OCI-LY1 (cell line): ENCODE measurements around the gene RPS14.

Experiments used
- H2AFZ ChIP-seq: fragments of 200-600 bp; sonication (generic), shearing (Covaris generic); 2 replicates; pipeline ENCODE4 v1.6.0; 2014; ENCODE audit warnings: antibody characterized with exemption, mild to moderate bottlenecking, low read length
- H3F3A ChIP-seq: fragments of 200-600 bp; sonication (generic), shearing (Covaris generic); 2 replicates; pipeline ENCODE4 v1.6.0; 2014; ENCODE audit warnings: mild to moderate bottlenecking, antibody characterized with exemption, low read length, moderate library complexity; ENCODE audit not compliant: insufficient read depth
- H3K27ac ChIP-seq: fragments of 200-600 bp; sonication (generic); 2 replicates; pipeline ENCODE4 v1.5.1; 2014; ENCODE audit warnings: low read length, mixed run types, mild to moderate bottlenecking, low read depth; ENCODE audit not compliant: poor library complexity, severe bottlenecking
- H3K27me3 ChIP-seq: fragments of 200-600 bp; sonication (generic); 2 replicates; pipeline ENCODE4 v1.6.0; 2014; ENCODE audit warnings: antibody characterized with exemption, mild to moderate bottlenecking, low read length, moderate library complexity; ENCODE audit not compliant: insufficient read depth
- H3K36me3 ChIP-seq: fragments of 200-600 bp; sonication (generic); 2 replicates; pipeline ENCODE4 v1.6.1; 2014; ENCODE audit warnings: mild to moderate bottlenecking, antibody characterized with exemption, low read length, moderate library complexity, mixed read lengths; ENCODE audit not compliant: insufficient read depth
- H3K4me1 ChIP-seq: fragments of 200-600 bp; sonication (generic); 2 replicates; pipeline ENCODE4 v1.5.1; 2014; ENCODE audit warnings: mild to moderate bottlenecking, low read length, moderate library complexity; ENCODE audit not compliant: insufficient read depth, severe bottlenecking
- H3K4me2 ChIP-seq: fragments of 200-600 bp; sonication (generic), shearing (Covaris generic); 2 replicates; pipeline ENCODE4 v1.6.1; 2014; ENCODE audit warnings: low read length
- H3K4me3 ChIP-seq: fragments of 200-600 bp; sonication (generic); 2 replicates; pipeline ENCODE4 v1.5.1; 2014; ENCODE audit warnings: low read length, low read depth, mild to moderate bottlenecking, mixed read lengths; ENCODE audit not compliant: poor library complexity, severe bottlenecking
- H3K79me2 ChIP-seq: fragments of 200-600 bp; shearing (Covaris generic); 2 replicates; pipeline ENCODE4 v1.6.1; 2016; ENCODE audit warnings: mixed run types, low read length, mixed read lengths; ENCODE audit not compliant: insufficient read depth
- H3K9ac ChIP-seq: fragments of 200-600 bp; sonication (generic), shearing (Covaris generic); 2 replicates; pipeline ENCODE4 v1.6.1; 2014; ENCODE audit warnings: mild to moderate bottlenecking, low read length, mixed read lengths
- H3K9me2 ChIP-seq: fragments of 200-600 bp; sonication (generic), shearing (Covaris generic); 2 replicates; pipeline ENCODE4 v1.6.1; 2014; ENCODE audit warnings: low read depth, mild to moderate bottlenecking, low read length, mixed read lengths
- H3K9me3 ChIP-seq: fragments of 200-600 bp; shearing (Covaris generic); 2 replicates; pipeline ENCODE4 v1.6.1; 2014; ENCODE audit warnings: low read length, mixed read lengths
- H4K20me1 ChIP-seq: fragments of 200-600 bp; sonication (generic), shearing (Covaris generic); 2 replicates; pipeline ENCODE4 v1.6.0; 2016; ENCODE audit warnings: mild to moderate bottlenecking, low read length; ENCODE audit not compliant: insufficient read depth
- CTCF ChIP-seq: fragments of 200-600 bp; sonication (generic), shearing (Covaris generic); IDR thresholded peaks from 2 replicates; pipeline ENCODE4 v1.5.1; 2017; ENCODE audit warnings: mild to moderate bottlenecking, antibody characterized with exemption, low read length, moderate library complexity, mixed read lengths
- EZH2 ChIP-seq: fragments of 200-600 bp; sonication (generic), shearing (Covaris generic); IDR thresholded peaks from 2 replicates; pipeline ENCODE4 v1.8.0; 2017; ENCODE audit warnings: borderline replicate concordance, mixed run types, mild to moderate bottlenecking, antibody characterized with exemption, low read length, moderate library complexity, mixed read lengths

RPS14 gene

GRCh38 chr5:150443242-150444075 is 6.1 kb downstream of the RPS14 start:
- TF ChIP-seq CTCF (no peak), EZH2 (no peak)
- Histone ChIP-seq H3K9ac (no peak overlapping the region), H3K27me3 (no peaks in the 10 kb centered on the region), H2AFZ (no peak overlapping the region), H3K4me1 (peaks cover 12% of the 10 kb centered on the region), H3K27ac (no peak overlapping the region), H3K4me2 (no peak overlapping the region), H3K9me2 (no peaks in the 10 kb centered on the region), H3K9me3 (no peaks in the 10 kb centered on the region), H3K36me3 (peaks cover 58% of the 10 kb centered on the region), H3F3A (peaks cover 3% of the 10 kb centered on the region; the same call in 1 of the 2 replicates), H3K4me3 (no peak overlapping the region), H4K20me1 (no peaks in the 10 kb centered on the region), H3K79me2 (peaks cover 11% of the 10 kb centered on the region)

GRCh38 chr5:150442699-150443080 is 6.8 kb downstream of the RPS14 start:
- peaks cover 4% of the 10 kb centered on the region; the same call in 1 of the 2 replicates for H3K79me2 ChIP-seq
- no peaks in the 10 kb centered on the region for H4K20me1 ChIP-seq
- H3K9me3 ChIP-seq, result no peaks in the 10 kb centered on the region
- no peaks in the 10 kb centered on the region for H3K27me3 ChIP-seq
- H3K27ac ChIP-seq, result no peak overlapping the region
- no peak overlapping the region for H2AFZ ChIP-seq
- no peak overlapping the region for H3K9ac ChIP-seq
- no peak for TF ChIP-seq CTCF
- no peak for TF ChIP-seq EZH2
- no peak overlapping the region for H3K4me2 ChIP-seq
- peaks cover 4% of the 10 kb centered on the region for H3K4me1 ChIP-seq
- H3K4me3 ChIP-seq, result no peak overlapping the region
- H3K9me2 ChIP-seq, result no peaks in the 10 kb centered on the region
- peaks cover 50% of the 10 kb centered on the region for H3K36me3 ChIP-seq
- H3F3A ChIP-seq, result peaks cover 3% of the 10 kb centered on the region; the same call in 1 of the 2 replicates

GRCh38 chr5:150441813-150442698 is 7.5 kb downstream of the RPS14 start:
- no peak overlapping the region for H3K9ac ChIP-seq
- no peaks in the 10 kb centered on the region for H3K27me3 ChIP-seq
- no peak overlapping the region for H3K27ac ChIP-seq
- H4K20me1 ChIP-seq, result no peaks in the 10 kb centered on the region
- peaks cover 44% of the 10 kb centered on the region for H3K36me3 ChIP-seq
- no peaks in the 10 kb centered on the region for H3K9me3 ChIP-seq
- no peaks in the 10 kb centered on the region for H3K4me1 ChIP-seq
- no peak overlapping the region for H3K4me3 ChIP-seq
- TF ChIP-seq CTCF, result no peak
- no peak for TF ChIP-seq EZH2
- no peak overlapping the region for H2AFZ ChIP-seq
- no peaks in the 10 kb centered on the region for H3K79me2 ChIP-seq
- no peak overlapping the region for H3K4me2 ChIP-seq
- H3F3A ChIP-seq, result peaks cover 3% of the 10 kb centered on the region; the same call in 1 of the 2 replicates
- no peaks in the 10 kb centered on the region for H3K9me2 ChIP-seq
